GM19452 (cell line): ENCODE data around the gene FETUB.
"Not testable (repeated sequence)": the region's sequence is repeated elsewhere in the genome, so short reads cannot be mapped to it uniquely, and the experiment has no call there.

Experiments
- ATAC-seq: cut with Tn5 transposase; IDR thresholded peaks from one replicate; pipeline ENCODE4 v1.9.1; 2021; ENCODE audit not compliant: unreplicated experiment

The FETUB gene

DNA sequence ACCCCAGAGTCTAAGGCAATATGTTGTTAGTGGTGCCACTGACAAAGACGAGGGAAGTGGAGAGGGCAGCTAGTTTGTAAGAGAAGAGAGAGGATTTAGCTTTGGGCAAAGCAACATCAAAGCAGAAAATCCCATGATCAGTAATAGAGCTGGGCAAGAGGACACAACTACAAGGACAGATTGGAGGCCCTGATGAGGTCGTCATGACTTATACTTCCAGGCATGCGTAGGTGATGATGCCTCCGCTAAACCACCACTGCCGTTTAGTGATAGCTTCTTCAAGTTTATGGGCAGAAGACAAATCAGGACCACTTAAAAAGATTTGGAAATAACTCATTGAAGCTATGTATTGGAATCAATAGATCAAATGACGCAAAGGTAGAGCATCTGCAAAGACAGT, 28.2 kb downstream of the FETUB start:
- no peak for ATAC-seq

DNA sequence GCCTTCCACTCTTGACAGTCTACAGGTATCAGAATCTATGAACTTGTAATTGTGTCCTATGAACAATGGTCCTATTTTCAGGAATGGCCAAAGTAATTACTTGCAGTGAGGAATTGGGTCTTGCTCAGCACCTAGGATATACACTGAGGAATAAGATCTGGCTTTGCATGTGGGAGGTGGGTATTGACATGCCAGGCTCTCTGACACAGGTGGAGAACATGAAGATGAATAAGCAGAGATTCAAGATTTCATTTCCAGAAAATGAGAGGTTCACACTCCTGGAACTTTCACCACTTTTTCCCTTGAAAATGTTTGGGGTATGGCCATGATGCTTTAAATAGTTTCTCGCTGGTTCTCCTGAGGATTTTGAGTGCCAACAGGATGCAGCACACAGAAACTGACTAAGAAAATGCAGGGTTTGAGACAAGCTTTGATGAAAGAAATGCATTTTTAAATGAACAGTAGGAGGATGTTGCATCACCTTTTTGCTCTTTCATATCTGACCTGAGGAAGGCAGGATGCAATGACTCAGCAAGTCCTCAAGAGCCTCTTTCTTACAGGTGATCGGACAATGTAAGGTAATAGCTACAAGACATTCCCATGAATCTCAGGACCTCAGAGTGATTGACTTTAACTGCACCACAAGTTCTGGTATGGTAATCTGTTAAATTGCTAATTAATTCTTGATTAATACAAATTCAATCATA, 29.3 kb downstream of the FETUB start:
- ATAC-seq = no peak

DNA sequence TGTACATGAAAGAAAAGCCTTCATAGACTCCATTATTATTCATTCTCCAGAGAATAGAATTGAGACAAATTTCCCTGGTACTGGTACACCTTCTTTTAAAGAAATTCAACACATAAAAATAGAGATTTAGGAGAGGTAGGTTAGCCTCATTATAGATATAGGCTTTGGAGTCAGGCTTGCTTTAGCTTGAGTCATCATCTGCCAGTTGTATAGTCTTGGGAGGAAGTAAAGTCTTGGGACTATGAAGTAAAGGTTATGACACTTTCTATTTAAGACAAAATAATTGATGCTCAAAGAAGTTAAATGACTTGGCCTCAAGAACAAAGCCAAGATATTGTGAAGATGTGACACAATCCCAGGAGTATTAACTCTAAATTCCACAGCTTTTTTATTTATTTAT, 30.0 kb downstream of the FETUB start:
- ATAC-seq = no peak

DNA sequence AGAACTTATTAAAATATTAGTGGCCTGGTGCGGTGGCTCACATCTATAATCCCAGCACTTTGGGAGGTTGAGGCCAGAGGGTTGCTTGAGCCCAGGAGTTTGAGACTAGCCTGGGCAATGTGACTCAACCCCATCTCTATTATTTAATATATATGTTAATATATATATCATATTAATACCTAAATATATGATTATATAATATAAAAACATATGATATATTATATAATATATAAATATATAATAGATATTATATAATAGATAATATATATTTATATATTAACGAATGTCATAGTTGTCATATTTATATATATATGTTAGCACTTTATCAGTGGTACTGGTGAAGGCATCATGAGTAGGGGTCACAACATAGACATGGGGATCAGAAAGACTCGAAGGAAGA, 30.9 kb downstream of the FETUB start:
- no peak for ATAC-seq

DNA sequence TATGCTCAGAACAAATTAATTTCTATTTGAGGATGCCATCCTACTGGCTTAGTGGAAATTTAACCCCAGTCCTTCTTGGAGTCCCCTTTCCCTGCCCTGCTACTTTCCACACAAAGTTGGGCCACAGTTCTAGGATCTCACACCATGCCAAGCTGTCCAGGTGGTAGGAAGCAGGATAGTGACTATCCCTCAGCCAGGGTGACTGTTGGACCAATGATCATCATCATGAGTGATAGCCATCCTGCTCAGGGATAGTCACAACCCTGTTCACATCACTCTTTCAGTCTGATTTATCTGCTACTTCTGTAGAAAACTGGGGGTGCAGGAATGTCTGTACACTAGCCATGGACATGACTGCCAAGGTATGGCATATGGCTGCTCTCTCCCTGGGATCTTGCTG, 38.4 kb downstream of the FETUB start:
- no peak for ATAC-seq

DNA sequence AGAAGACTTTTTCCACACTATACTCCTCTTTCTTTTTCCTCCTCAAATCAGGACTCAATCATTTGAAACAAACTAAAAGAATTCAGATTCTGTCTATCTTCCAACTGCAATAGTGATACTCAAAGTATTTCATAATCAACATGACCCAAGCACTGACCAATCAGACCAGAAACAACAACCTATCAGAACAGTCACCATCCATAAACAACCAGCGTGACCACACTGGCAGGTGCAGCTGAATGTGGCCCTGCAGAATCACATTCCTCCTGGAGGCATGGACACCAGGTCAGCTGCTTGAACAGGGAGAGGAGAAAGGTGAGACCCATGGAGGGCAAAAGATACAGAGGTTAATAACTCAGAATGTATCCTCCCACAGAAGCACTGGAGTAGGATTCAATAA, 39.0 kb downstream of the FETUB start:
- no peak for ATAC-seq

DNA sequence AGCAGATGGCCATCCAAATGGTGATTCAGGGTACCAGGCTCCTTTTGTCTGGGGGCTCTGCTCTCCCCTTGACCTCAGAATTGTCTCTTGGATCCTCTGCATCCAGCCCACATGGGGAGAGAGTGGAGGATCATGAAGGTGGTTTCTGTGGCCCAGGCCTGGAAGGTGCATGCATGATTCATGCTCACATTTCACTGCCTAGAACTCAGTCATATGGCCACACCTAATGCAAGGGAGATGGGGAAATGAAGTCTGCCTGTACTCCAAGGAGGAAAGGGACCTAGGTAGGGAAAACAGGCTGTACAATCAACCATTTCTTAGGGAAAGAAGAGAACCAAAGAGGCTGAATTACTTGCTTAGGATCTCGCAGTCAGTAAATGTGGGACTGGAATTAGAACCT, 40.7 kb downstream of the FETUB start:
- no peak for ATAC-seq

DNA sequence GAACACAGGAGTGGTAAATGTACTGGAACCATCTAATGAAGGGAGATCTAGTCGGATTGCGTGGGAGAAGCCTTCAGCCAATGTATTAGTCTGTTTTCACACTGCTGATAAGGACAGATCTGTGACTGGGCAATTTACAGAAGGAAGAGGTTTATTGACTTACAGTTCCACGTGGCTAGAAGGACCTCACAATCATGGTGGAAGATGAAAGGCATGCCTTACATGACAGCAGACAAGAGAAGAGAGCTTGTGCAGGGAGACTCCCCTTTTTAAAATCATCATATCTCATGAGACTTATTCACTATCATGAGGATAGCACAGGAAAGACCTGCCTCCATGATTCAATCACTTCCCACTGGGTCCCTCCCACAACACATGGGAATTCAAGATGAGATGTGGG, 42.6 kb downstream of the FETUB start:
- ATAC-seq = no peak

DNA sequence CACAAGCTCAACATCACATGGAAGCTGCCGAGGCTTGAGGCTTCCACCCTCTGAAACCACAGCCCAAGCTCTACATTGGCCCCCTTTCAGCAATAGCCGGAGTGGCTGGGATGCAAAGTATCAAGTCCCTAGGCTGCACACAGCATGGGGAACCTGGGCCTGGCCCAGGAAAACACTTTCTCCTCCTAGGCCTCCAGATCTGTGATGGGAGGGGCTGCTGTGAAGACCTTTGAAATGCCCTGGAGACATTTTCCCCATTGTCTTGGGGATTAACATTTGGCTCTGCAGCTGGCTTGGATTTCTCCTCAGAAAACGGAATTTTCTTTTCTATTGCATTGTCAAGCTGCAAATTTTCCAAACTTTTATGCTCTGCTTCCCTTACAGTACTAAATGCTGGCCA, 43.8 kb downstream of the FETUB start:
- ATAC-seq = no peak

DNA sequence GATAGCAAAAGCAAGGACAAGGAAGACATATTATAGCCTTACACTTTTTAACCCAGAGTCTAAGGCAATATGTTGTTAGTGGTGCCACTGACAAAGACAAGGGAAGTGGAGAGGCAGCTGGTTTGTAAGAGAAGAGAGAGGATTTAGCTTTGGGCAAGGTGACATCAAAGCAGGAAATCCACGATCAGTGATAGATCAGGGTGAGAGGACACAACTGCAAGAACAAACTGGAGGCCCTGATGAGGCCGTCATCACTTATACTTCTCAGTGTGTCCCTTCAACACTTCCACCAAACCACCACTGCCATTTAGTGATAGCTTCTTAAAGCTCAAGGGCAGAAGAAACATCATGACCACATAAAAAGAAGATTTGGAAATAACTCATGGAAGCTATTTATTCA, 46.3 kb downstream of the FETUB start:
- ATAC-seq = not testable (repeated sequence)

DNA sequence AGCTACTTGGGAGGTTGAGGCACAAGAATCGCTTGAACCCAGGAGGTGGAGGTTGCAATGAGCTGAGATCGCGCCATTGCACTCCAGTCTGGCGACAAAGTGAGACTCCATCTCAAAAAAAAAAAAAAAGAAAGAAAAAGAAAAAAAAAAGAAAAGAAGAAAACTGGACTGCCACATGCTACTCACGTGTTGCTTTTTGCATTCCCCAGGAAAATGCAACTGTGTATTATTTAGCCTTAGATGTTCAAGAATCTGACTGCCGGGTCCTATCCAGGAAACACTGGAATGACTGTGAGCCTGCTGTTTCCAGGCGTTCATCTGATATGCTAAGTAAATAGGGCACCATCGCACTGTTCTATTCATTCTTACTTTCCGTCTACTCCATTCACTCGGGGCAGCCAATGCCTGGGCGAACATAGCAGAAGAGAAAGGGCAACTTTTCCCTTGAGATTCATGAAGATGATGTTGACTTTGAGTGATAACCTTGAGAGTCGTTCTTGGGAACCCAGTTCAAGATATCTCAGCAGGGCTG, 47.0 kb downstream of the FETUB start:
- no peak for ATAC-seq

DNA sequence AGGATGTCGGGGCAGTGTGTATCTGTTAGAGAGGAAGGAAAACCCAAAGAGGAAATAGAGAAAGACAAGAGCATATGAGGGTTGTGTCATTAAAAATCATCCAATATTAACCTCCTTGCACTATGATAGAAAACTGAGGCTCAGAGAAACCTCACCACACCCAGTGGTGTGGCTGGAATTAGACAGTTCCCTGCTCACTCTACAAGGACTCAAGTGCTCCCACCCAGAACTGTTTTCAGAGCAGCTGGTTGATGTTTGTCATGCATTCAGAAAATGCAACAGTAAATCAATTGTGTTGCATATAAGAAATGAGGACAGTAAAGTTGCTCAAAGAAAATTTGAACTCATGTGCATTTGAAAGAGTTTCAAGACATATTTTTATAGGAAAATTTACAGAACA, 50.1 kb downstream of the FETUB start:
- ATAC-seq = not testable (repeated sequence)

DNA sequence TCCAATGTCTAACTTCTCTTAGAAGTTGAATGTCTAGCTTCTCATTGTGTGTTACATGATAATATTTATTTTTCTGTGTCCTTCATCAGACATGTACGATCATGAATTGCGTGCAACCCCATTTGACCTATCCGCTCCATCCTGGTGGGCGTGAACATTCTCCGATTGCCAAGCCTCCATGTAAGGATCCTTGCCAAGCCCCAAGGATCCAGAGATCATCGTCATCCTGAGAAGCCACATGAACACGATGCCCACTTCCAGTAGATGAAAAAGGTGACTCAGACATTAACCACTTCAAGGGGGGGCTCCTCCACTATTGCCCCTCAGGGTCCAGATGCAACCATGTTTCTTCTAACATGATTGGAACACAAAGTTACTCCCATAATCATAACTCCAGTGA, 51.5 kb downstream of the FETUB start:
- ATAC-seq = no peak

DNA sequence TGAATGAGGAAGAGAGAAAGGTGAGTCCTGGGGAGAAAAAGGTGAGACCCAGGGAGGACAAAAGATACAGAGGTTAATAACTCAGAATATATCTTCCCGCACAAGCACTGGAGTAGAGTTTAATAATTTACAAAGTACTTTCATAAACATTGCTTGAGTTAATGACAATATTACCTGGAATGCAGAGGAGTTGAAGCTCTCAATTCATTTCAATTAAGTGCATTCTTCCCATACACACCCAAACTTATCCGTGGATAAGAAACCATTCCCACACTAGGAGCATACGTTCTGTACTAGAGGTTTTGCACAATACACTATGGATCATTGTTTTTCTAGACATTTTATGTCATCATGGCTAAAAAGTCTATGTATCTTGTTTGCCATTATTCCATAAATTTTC, 53.6 kb downstream of the FETUB start:
- no peak for ATAC-seq

DNA sequence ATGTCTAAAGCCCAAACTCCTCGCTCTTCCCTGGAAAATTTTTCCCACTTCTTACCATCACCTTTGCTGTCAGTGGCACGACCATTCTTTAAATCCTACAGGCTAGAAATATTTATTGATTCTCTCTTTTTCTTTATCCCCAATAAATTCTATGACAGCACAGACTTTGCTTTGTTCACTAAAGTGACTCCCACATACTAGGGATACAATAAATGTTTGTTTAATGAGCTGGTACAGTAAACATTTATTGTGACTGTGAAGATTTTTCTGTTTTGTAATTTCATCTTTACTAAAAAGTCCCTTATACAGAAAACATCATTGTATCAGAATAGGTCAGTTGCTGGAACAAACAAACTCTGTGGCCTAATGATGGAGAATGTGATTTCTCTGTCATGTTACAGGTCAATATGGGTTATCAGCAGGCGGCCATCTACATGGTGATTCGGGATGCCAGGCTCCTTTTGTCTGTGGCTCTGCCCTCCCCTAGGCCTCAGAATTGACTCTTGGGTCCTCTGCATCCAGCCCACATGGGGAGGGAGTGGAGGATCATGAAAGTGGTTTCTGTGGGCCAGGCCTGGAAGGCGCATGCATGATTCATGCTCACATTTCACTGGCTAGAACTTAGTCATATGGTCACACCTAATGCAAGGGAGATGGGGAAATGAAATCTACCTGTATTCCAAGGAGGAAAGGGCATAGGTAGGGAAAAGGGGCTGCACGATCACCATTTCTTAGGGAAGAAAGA, 54.3 kb downstream of the FETUB start:
- no peak for ATAC-seq

DNA sequence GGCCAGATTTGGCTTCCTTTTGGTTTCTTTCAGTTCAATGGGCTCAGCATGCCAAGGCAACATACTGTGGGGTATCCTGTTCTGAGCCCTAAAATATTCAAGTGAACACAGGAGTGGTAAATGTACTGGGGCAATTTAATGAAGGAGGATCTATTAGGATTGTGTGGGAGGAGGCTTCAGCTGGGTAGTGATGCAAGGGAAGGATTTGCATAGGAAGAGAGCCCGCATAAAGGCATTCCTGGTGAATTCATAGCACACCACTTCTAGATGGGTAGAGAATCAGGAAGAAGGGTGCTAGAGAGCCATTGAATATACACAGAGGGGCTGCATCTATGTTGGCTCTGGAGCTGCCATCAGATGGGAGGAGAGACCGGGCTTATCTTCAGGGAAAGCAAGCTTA, 56.3 kb downstream of the FETUB start:
- ATAC-seq = no peak

DNA sequence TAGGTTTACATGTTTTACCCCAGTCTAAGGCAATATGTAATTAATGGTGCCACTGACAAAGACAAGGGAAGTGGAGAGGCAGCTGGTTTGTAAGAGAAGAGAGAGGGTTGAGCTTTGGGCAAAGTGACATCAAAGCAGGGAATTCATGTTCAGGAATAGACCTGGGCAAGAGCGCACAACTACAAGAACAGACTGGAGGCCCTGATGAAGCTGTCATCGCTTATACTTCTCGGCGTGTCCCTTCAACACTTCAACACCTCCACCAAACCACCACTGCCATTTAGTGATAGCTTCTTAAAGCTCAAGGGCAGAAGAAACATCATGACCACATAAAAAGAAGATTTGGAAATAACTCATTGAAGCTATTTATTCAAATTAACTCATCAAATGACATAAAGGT, 57.3 kb downstream of the FETUB start:
- no peak for ATAC-seq

DNA sequence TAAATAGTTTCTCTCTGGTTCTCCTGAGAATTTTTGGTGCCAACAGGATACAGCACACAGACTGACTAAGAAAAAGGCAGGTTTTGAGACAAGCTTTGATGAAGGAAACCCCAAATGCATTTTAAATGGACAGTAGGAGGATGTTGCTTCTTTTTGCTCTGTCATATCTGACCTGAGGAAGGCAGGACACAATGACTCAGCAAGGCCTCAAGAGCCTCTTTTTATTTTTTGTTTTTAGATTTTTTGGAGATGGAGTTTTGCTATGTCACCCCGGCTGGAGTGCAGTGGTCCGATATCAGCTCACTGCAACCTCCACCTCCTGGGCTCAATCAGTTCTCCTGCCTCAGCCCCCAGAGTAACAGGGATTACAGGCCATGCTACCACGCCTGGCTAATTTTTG, 60.1 kb downstream of the FETUB start:
- ATAC-seq = no peak

DNA sequence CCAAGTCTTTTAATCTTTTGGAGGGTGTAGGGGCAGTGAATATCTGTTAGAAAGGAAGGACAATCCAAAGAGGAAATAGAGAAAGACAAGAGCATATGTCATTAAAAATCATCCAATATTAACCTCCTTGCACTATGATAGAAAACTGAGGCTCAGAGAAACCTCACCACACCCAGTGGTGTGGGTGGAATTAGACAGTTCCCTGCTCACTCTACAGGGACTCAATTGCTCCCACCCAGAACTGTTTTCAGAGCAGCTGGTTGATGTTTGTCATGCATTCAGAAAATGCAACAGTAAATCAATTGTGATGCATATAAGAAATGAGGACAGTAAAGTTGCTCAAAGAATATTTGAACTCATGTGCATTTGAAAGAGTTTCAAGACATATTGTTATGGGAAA, 62.3 kb downstream of the FETUB start:
- not testable (repeated sequence) for ATAC-seq
